Measurements from ENCODE around the gene ADAM30. TPM values are rescaled to one million over a fixed set of nuclear protein-coding genes. Genes with fewer than 3 reads are reported as not detected.
"Not testable (repeated sequence)": the region's sequence is repeated elsewhere in the genome, so short reads cannot be mapped to it uniquely, and the experiment has no call there.

ADAM30 gene
- total RNA-seq, 1 donor from 2014 or later, result not detected

DNA sequence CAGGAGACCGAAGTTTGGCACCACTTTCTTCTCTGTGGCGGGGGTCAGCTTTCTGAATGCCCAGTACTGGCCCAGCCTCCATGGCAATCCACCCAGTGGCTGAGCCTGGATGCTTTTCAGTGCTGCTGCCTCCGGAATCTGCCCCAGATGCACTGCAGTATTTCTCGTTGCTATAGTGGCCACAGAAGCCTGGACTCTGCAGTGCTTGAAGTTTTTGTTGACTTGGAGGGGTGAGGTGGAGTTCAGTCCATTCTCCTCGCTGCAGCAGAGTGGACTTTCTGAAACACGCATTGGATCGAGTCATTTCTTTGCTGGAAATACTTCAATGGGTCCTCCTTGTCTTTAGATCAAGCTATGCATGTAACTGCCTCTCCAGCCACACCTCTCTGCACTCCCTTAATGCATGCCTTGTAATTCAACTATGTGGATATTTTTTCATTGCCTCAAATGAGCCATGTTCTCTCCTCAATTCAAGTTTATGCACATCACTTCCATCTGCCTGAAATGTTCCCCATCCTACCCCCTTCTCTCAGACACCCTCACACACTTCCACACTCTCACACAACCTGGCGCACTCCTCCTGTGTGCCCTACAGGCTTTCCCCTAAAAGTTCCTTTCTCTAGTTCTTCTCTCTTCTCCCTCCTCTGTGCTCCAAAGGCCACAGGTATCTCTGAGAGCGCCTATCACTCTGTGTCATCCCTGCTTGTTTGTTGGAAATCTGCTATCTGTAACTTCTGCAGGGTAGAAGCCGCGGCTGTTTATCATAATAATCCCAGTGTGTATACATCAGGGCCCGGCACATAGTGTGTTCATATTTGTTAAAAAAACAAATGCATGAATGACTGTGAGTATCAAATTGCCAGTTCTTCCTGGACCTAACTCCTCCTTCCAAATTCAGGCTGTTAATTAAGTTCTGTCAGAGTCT, 16.5 kb downstream of the ADAM30 start:
- DNase-seq (ENCODE audit: low read depth), result no peak

GRCh38 chr1:119878171-119878570, 18.1 kb downstream of the ADAM30 start:
- DNase-seq (ENCODE audit: low read depth), result peak; percentile 63

DNA sequence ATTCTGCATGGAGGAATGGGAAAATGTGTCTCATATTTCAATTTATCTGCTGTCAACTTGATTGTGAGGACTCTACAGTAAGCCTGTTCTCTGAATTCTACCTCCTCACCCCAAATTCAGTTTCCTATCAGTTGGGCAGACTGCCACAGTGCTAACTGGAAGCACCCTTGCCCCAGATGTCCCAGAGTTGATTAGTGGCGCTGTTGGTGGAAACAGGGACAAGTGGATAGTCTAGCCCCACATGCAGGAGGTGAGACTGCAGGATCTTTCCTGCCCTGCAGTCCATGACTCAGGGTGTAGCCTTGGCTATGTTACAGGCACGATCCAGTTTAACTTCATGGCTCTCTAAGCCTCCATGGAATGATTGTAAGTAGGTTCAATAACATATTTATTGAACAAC, 22.1 kb downstream of the ADAM30 start:
- DNase-seq (ENCODE audit: low read depth), result no peak

DNA sequence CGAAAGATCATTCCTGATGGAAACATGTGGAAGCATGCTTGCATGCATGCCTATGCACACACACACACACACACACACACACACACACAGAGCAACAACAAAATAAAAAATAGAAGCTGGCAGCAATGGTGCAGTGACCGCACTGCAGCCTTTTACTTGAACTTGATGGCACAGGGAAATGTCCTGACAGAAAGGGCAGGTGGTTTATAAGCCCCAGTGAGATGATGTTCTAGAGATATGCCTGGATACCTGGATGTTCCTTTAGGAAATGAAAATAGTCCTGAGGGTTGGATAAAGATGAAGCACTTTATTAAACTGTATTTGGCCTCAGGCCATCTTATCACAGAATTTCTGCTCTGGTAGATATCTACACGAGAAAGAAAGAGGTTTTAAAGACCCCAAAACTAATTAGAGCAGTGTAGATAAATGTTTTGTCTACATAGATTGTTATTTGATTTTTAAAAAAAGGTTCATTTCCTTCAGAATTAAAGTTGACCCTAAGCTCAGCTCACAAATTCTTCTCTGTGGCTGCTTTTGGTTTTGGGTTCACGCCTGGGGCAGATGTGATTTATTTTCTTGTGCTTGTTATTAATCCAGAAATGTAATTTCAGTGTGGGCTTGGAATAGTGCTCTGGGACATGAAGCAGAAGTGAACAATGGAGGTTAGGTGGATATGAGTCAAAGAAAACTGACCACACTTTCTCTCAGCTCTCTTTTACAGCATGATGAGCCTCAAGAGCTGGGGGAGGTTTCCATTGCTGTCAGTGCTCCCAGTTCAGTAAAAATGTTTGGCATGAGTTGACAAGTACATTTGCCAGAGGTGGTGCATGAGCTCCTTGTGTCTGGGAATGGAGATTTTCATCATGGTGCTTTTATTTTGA, 22.9 kb downstream of the ADAM30 start:
- peak; percentile 63 for DNase-seq (ENCODE audit: low read depth)

GRCh38 chr1:119871881-119872280, 24.4 kb downstream of the ADAM30 start:
- no peak for DNase-seq (ENCODE audit: low read depth)

DNA sequence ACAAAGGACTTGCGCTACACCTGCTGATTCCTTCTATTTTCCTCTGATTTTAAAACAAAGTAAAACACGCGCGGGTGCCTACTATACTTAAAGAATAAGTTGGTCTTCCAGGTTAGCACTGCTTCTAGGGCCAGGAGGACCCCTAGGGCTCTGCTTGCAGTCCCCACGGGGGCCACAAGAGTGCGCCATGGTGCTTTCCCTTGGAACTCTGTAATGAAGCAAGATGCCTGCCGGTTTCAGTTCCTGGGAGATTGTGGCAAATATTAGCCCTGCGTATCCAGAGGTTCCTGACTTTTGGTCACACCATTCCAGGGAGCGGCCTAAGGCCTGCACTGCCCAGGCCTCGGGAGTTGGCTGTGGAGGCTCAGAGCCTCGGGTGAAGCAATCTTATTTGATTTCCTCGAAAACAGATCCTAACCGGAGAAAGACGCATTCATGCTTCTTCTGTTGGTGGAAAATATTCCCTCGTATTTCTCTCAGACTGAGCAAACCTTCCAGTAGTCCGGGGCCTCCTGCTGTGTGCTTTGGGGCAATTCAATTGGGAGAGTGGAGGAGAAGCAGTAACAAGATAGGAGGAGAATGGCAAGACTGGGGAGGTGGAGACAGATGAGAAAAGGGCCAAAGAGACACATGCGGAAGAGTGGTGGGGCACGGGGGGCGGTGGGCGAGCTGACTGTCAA, 25.3 kb downstream of the ADAM30 start:
- peak; percentile 86 for DNase-seq (ENCODE audit: low read depth)

GRCh38 chr1:119869995-119870394, 26.3 kb downstream of the ADAM30 start:
- DNase-seq (ENCODE audit: low read depth), result no peak

DNA sequence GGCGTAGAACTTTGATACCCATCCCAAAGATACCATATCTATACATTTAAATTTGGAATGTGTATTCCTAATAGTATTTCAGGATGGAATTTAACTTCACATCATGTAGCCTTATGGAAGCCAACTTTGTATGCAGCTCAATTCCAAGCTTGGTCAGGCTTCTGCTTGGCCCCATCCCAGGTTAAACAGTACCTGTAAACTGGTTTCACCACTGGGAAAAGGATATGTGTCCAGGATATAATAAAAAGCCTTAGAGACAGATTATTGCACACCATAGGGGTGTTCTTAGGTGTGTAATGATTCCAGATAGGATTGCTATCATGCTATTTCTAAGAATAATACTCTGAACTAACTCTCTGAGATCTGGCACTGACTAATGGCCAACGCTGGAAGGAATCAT, 28.1 kb downstream of the ADAM30 start:
- no peak for DNase-seq (ENCODE audit: low read depth)

- no peak for DNase-seq (ENCODE audit: low read depth)
These were observed 29.9 kb downstream of the ADAM30 start for GRCh38 chr1:119866451-119866850.

GRCh38 chr1:119865627-119866026, 30.7 kb downstream of the ADAM30 start:
- DNase-seq (ENCODE audit: low read depth), result no peak

- DNase-seq (ENCODE audit: low read depth), result no peak
These were observed 34.0 kb downstream of the ADAM30 start for GRCh38 chr1:119862276-119862675.

DNA sequence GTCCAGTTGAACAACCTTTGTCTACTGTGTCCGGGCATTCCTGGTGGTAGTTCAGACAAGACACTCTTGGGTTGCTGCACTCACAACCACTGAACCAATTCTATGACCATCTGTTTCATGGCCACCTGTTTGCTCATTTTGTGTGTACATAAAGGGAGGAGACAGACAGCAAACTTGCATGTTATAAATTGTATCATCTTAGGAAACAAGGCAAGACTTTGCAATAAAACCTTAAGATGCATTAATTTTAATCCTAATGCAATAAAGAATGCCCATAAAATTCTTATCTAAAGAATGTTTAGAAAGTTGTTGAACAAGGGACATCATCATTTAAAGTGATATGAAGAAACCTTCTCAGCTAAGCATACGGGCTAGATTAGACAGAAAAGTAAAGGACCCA, 34.8 kb downstream of the ADAM30 start:
- DNase-seq (ENCODE audit: low read depth), result no peak

GRCh38 chr1:119859647-119860046, 36.7 kb downstream of the ADAM30 start:
- peak; percentile 62 for DNase-seq (ENCODE audit: low read depth)

DNA sequence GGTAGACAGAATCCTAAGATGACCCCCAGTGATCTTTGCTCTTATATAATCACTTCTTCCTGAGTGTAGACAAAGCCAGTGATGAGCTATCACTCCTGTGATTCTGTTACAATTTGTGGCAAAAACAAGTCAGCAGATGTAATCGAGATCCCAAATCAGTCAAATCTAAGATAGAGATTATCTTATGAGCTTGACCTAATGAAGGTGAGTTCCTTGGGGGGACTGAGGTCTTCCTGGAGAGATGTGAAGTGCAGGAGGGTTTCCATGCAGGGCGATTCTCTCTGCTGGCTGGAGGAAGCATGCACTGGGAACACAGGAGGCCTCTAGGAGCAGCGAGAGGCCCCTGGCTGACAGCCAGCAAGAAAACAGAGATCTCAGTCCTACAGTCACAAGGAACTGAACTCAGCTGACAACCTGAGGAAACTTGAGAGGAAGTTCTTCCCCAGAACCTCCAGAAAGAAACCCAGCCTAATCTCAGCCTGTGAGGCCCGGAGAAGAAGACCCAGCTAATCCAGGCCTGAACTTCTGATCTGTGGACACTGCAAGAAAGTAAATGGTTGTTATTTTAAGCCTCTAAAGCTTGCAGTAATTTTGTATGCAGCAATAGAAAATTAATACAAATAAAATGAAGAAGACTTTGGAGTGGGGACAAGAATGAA, 37.6 kb downstream of the ADAM30 start:
- not testable (repeated sequence) for DNase-seq (ENCODE audit: low read depth)

GRCh38 chr1:119858126-119858525, 38.2 kb downstream of the ADAM30 start:
- DNase-seq (ENCODE audit: low read depth), result no peak

- no peak for DNase-seq (ENCODE audit: low read depth)
These were observed 43.2 kb downstream of the ADAM30 start for GRCh38 chr1:119853155-119853554.

- not testable (repeated sequence) for DNase-seq (ENCODE audit: low read depth)
These were observed 52.1 kb downstream of the ADAM30 start for GRCh38 chr1:119844206-119844605.
